OCI-LY3 (cell line): ENCODE results near the gene ASCC2.

Experiments
- EZH2phosphoT487 ChIP-seq: fragments of 200-600 bp; shearing (Covaris generic); IDR thresholded peaks from 2 replicates; pipeline ENCODE4 v1.6.1; 2018; ENCODE audit warnings: antibody characterized with exemption, mixed run types, low read depth
- TF ChIP-seq, protein P1 (sequence below): fragments of 200-600, 300-600 bp; sonication (generic); IDR thresholded peaks from 2 replicates; pipeline ENCODE4 v1.5.1; 2014; ENCODE audit warnings: antibody characterized with exemption, low read length, low read depth

DNA sequence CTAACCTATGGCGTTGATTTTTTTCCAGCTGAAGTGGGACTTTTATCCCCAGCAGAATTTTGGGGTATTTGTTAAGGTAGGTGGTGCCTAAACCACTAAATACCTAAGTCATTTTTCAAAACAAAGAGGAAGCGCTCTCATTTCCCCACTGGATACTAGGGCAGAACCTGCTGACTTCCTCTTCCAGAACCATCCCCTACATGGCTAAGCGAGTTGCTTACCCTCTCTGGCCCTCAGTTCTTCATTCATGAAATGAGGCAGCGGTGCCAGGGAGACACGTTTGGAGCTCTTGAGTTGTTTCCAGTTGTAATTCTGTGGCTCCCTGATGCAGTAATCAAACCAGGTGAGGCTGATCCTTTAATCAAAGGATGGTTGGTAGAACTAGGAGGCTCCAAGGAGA lies 34.9 kb upstream of the ASCC2 start:
- TF ChIP-seq, protein P1, sequence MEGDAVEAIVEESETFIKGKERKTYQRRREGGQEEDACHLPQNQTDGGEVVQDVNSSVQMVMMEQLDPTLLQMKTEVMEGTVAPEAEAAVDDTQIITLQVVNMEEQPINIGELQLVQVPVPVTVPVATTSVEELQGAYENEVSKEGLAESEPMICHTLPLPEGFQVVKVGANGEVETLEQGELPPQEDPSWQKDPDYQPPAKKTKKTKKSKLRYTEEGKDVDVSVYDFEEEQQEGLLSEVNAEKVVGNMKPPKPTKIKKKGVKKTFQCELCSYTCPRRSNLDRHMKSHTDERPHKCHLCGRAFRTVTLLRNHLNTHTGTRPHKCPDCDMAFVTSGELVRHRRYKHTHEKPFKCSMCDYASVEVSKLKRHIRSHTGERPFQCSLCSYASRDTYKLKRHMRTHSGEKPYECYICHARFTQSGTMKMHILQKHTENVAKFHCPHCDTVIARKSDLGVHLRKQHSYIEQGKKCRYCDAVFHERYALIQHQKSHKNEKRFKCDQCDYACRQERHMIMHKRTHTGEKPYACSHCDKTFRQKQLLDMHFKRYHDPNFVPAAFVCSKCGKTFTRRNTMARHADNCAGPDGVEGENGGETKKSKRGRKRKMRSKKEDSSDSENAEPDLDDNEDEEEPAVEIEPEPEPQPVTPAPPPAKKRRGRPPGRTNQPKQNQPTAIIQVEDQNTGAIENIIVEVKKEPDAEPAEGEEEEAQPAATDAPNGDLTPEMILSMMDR: no peak
- TF ChIP-seq EZH2phosphoT487: no peak
